NCI-H146 treated with DMSO at 0.1 percent for 48 hours (cell line): Measurements from ENCODE around the gene TBL1X.

Experiments used
- DNase-seq: peaks from one replicate; lab custom pipeline; 2025; ENCODE audit not compliant: unreplicated experiment; lab: John Stamatoyannopoulos, UW

TBL1X gene

GRCh38 chrX:9619133-9619532 lies 154.3 kb downstream of the TBL1X start:
- DNase-seq = no peak

- no peak for DNase-seq
Measured at GRCh38 chrX:9619581-9619980, 154.7 kb downstream of the TBL1X start.

- no peak for DNase-seq
Measured at GRCh38 chrX:9622128-9622527, 157.3 kb downstream of the TBL1X start.

GRCh38 chrX:9626379-9626778 lies 161.5 kb downstream of the TBL1X start:
- DNase-seq = no peak

GRCh38 chrX:9627922-9628321 lies 163.1 kb downstream of the TBL1X start:
- DNase-seq = no peak

GRCh38 chrX:9628779-9629493 lies 164.1 kb downstream of the TBL1X start:
- DNase-seq = no peak

- DNase-seq = no peak
Measured at GRCh38 chrX:9634551-9634950, 169.7 kb downstream of the TBL1X start.

GRCh38 chrX:9635368-9635767 lies 170.5 kb downstream of the TBL1X start:
- DNase-seq = no peak

- no peak for DNase-seq
Measured at GRCh38 chrX:9635803-9636202, 170.9 kb downstream of the TBL1X start.

- no peak for DNase-seq
Measured at GRCh38 chrX:9638871-9639270, 174.0 kb downstream of the TBL1X start.

GRCh38 chrX:9642270-9642995 lies 177.6 kb downstream of the TBL1X start:
- DNase-seq = no peak

GRCh38 chrX:9643807-9644206 lies 178.9 kb downstream of the TBL1X start:
- DNase-seq = no peak

GRCh38 chrX:9644335-9644734 lies 179.5 kb downstream of the TBL1X start:
- no peak for DNase-seq

GRCh38 chrX:9646471-9647224 lies 181.8 kb downstream of the TBL1X start:
- DNase-seq = no peak

- DNase-seq = no peak
Measured at GRCh38 chrX:9647431-9647830, 182.6 kb downstream of the TBL1X start.

- no peak for DNase-seq
Measured at GRCh38 chrX:9650091-9650490, 185.2 kb downstream of the TBL1X start.

GRCh38 chrX:9651737-9652136 lies 186.9 kb downstream of the TBL1X start:
- DNase-seq = no peak

- DNase-seq = no peak
Measured at GRCh38 chrX:9654929-9655328, 190.1 kb downstream of the TBL1X start.

- DNase-seq = no peak
Measured at GRCh38 chrX:9656277-9656676, 191.4 kb downstream of the TBL1X start.

GRCh38 chrX:9656871-9657270 lies 192.0 kb downstream of the TBL1X start:
- no peak for DNase-seq

GRCh38 chrX:9657590-9658256 lies 192.9 kb downstream of the TBL1X start:
- DNase-seq = no peak
